Fibroblast of the aortic adventitia (primary cell): ENCODE measurements around the gene IFT20. TPM values are rescaled to one million over a fixed set of nuclear protein-coding genes. Genes with fewer than 3 reads are reported as not detected.
"Not testable (repeated sequence)": the region's sequence is repeated elsewhere in the genome, so short reads cannot be mapped to it uniquely, and the experiment has no call there.

ENCODE experiments used
- DNase-seq: peaks from one replicate; pipeline ENCODE4 v3.0.0-alpha.2; 2010; ENCODE audit warnings: low read depth
- H3K4me3 ChIP-seq: 2 replicates; pipeline ENCODE4 v1.5.1; 2011; ENCODE audit warnings: low read depth, mild to moderate bottlenecking, control low read depth, low read length, moderate library complexity
- CTCF ChIP-seq: IDR thresholded peaks from 2 replicates; pipeline ENCODE4 v1.5.1; 2011; ENCODE audit warnings: mild to moderate bottlenecking, low read length, control low read depth, inconsistent platforms; ENCODE audit not compliant: insufficient read depth
- total RNA-seq: library from RNA; depleted of rRNA; stranded (reverse); fragments of >200 nt; gene quantifications from 2 replicates; pipeline ENCODE4 v1.2.3, GENCODE V29; 2012; ENCODE audit warnings: low replicate concordance

IFT20 gene
- total RNA-seq, 1 donor: 59.8 TPM

- DNase-seq: no peak
- H3K4me3 ChIP-seq: no peak overlapping the region
- TF ChIP-seq CTCF: no peak
Observed at GRCh38 chr17:28313841-28314240, 21.4 kb downstream of the IFT20 start.

GRCh38 chr17:28306954-28307401, 28.3 kb downstream of the IFT20 start:
- TF ChIP-seq CTCF: no peak
- H3K4me3 ChIP-seq: no peak overlapping the region
- DNase-seq: no peak

GRCh38 chr17:28298449-28298848, 36.8 kb downstream of the IFT20 start:
- TF ChIP-seq CTCF: no peak
- H3K4me3 ChIP-seq: no peak overlapping the region
- no peak for DNase-seq

GRCh38 chr17:28295677-28296578, 39.3 kb downstream of the IFT20 start:
- TF ChIP-seq CTCF: no peak
- DNase-seq: no peak
- no peak overlapping the region for H3K4me3 ChIP-seq

- TF ChIP-seq CTCF: no peak
- DNase-seq: no peak
- H3K4me3 ChIP-seq: no peak overlapping the region
Observed at GRCh38 chr17:28293994-28294393, 41.3 kb downstream of the IFT20 start.

- not testable (repeated sequence) for DNase-seq, H3K4me3 ChIP-seq
Observed at GRCh38 chr17:28292878-28293277, 42.4 kb downstream of the IFT20 start.

GRCh38 chr17:28291780-28292330, 43.4 kb downstream of the IFT20 start:
- no peak for DNase-seq
- H3K4me3 ChIP-seq: no peak overlapping the region
- TF ChIP-seq CTCF: no peak
